ENCODE results near the gene ZNF516. TPM values are rescaled to one million over a fixed set of nuclear protein-coding genes. Genes with fewer than 3 reads are reported as not detected.

ZNF516 gene
- total and polyA plus RNA-seq, 2 of the 13 experiments (the other 11 are each of a cell fraction or from before 2014, with no cell fraction given) = 16.6 to 18.7 TPM

GRCh38 chr18:76405681-76406356 is 89.2 kb downstream of the ZNF516 start (continued):
- TF ChIP-seq ZNF510 (CRISPR knock-in tag; IDR thresholded peaks at IDR 0.05; ENCODE audit: low read depth) (no peak), ZNF770 (CRISPR knock-in tag; IDR thresholded peaks at IDR 0.05) (no peak), ZBTB33 (CRISPR knock-in tag; IDR thresholded peaks at IDR 0.05) (peak; percentile 63; the same call in 1 of the 2 replicates), JUN (CRISPR knock-in tag; IDR thresholded peaks at IDR 0.05) (no peak), ZNF687 (CRISPR knock-in tag; IDR thresholded peaks at IDR 0.05) (peak; percentile 20; the same call in 1 of the 2 replicates), ZNF619 (CRISPR knock-in tag; IDR thresholded peaks at IDR 0.05) (0 out of 2 replicates have a peak, but pooled peaks have one; percentile 35), SOX6 (IDR thresholded peaks at IDR 0.05) (no peak), SOX6 (CRISPR knock-in tag; IDR thresholded peaks at IDR 0.05) (no peak; the same call in 1 of the 2 replicates), EED (CRISPR knock-in tag; IDR thresholded peaks at IDR 0.05) (no peak), CHCHD3 (CRISPR knock-in tag; IDR thresholded peaks at IDR 0.05) (no peak), MYNN (CRISPR knock-in tag; IDR thresholded peaks at IDR 0.05; ENCODE audit: low read depth) (no peak), STAG1 (CRISPR knock-in tag; IDR thresholded peaks at IDR 0.05) (peak; percentile 56), ZNF597 (CRISPR knock-in tag; IDR thresholded peaks at IDR 0.05) (no peak), CTCF (CRISPR knock-in tag; IDR thresholded peaks at IDR 0.05) (peak; percentile 73), ZMYM3 (CRISPR knock-in tag; IDR thresholded peaks at IDR 0.05) (no peak)
